ENCODE results near the gene PYGO1. TPM values are rescaled to one million over a fixed set of nuclear protein-coding genes. Genes with fewer than 3 reads are reported as not detected.

PYGO1 gene, protein sequence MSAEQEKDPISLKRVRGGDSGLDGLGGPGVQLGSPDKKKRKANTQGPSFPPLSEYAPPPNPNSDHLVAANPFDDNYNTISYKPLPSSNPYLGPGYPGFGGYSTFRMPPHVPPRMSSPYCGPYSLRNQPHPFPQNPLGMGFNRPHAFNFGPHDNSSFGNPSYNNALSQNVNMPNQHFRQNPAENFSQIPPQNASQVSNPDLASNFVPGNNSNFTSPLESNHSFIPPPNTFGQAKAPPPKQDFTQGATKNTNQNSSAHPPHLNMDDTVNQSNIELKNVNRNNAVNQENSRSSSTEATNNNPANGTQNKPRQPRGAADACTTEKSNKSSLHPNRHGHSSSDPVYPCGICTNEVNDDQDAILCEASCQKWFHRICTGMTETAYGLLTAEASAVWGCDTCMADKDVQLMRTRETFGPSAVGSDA
- total RNA-seq (15.6 TPM), polyA plus RNA-seq (ENCODE audit: insufficient read depth in 1 of 8, insufficient read length in 8 of 8, low replicate concordance in 1 of 8) (10 to 100 TPM in 2 of 8 donors, 1 to 10 TPM in 6; 5.1 to 11.6 (median 9.2) TPM)
- long read RNA-seq, donor 1, partial matches to known transcripts = 0 of 1 reads
- long read RNA-seq, donor 1, other reads (novel, unspliced or antisense) = 0 of 1 reads
- long read RNA-seq, donor 2 = 0 reads
- long read RNA-seq, donor 3, partial matches to known transcripts = 0 of 2 reads
- long read RNA-seq, donor 3, other reads (novel, unspliced or antisense) = 0 of 2 reads
- long read RNA-seq, donor 4, partial matches to known transcripts = 0 of 4 reads
- long read RNA-seq, donor 4, other reads (novel, unspliced or antisense) = 0 of 4 reads
- long read RNA-seq, donor 5, full-length matches to known transcripts = 5 of 5 reads
- long read RNA-seq, donor 5, partial matches to known transcripts = 0 of 5 reads
- long read RNA-seq, donor 5, other reads (novel, unspliced or antisense) = 0 of 5 reads
- long read RNA-seq, donor 6, partial matches to known transcripts = 0 of 4 reads
- long read RNA-seq, donor 6, other reads (novel, unspliced or antisense) = 0 of 4 reads
- long read RNA-seq, donor 7, partial matches to known transcripts = 0 of 1 reads
- long read RNA-seq, donor 7, other reads (novel, unspliced or antisense) = 0 of 1 reads
- long read RNA-seq, donor 8, partial matches to known transcripts = 0 of 1 reads
- long read RNA-seq, donor 8, other reads (novel, unspliced or antisense) = 0 of 1 reads
- long read RNA-seq, donor 9, partial matches to known transcripts = 0 of 2 reads
- long read RNA-seq, donor 9, other reads (novel, unspliced or antisense) = 0 of 2 reads
- long read RNA-seq, donor 10, partial matches to known transcripts = 0 of 3 reads
- long read RNA-seq, donor 10, other reads (novel, unspliced or antisense) = 0 of 3 reads
- long read RNA-seq, donor 11, full-length matches to known transcripts = 1 of 1 reads
- long read RNA-seq, donor 11, partial matches to known transcripts = 0 of 1 reads
- long read RNA-seq, donor 11, other reads (novel, unspliced or antisense) = 0 of 1 reads

DNA sequence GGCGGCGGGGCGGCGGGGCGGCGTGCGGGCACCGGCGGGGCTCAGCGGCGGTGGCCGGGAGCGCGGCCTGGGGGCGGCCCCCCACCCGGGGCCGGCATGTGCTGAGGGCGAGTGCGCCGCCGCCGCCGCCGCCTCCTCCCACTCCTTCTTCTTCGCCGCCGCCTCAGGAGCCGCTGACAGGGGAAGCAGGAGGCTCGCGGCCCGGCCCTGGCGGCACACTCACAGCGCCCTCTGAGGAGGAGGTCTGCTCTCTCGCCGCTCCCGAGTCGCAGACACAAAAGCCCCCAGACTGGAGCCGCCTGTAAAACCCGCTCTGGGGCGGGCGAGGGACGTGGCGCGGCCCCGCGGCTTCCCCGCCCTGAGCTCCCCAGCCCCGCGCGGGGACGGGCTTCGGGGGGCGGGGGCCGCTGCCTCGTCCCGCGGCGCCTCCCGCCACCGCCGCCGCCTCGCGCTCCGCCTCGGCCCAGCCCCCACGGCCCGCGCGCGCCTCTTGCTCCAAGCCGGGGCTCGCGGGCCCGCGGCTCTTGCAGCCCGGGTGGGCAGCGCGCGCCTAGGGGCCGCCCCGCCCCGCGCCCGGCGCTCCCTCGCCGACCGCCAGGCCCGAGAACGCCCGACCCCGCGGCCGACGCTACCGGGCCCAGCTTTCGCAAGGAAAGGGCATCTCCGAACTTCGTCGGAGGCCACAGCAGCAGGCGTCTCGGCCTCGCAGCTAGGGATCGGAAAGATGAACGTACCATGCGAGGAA, at the start of gene PYGO1:
Gene PYGO1 (minus strand): TSS at position 276 of the 745 bp plus-strand sequence. CDS start 462 bp downstream, outside the sequence.
- Histone ChIP-seq H3K4me3 (ENCODE audit: low read length) (peak within 1 kb of the TSS; percentile 72), H3K27me3 (ENCODE audit: control insufficient read depth, insufficient read depth, low read length) (peaks cover 3% of the 10 kb centered on the region), H3K9me3 (replicated peaks; ENCODE audit: control insufficient read depth, low read depth, low read length) (no peaks in the 10 kb centered on the region), H3K4me1 (ENCODE audit: control insufficient read depth, insufficient read depth, low read length) (peaks cover 14% of the 10 kb centered on the region), H3K27ac (ENCODE audit: low read length) (peak within 1 kb of the TSS; percentile 94), H3K36me3 (ENCODE audit: control insufficient read depth, insufficient read depth, low read length) (no peaks in the 10 kb centered on the region)
- WGBS (ENCODE audit: insufficient coverage) = under 1% methylated on average over 103 of the region's 107 CpGs
- DNase-seq = peak; percentile 84

DNA sequence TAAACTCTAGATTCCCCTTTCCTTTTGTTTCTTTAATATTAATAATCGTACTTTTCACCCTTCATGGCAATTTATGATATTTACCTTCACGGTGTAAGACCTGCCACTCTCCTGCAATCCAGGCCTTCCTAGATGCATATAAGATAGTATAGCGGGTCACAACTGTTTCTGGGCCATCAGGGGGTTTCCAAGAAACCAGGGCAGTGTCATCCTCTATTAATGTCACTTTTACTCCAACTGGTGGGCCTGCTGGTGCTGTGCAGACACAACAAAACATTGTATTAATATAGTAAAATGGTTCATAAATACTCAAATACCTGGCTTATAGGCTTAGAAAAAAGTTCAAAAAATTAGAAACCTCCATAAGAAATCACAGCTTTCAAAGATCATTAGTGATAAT, 48.9 kb upstream of the PYGO1 start:
- no peak for DNase-seq
- no CpG with 5 or more reads among the region's 3 CpGs for WGBS (ENCODE audit: insufficient coverage)
- H3K27ac ChIP-seq (ENCODE audit: low read length) = no peak overlapping the region
- H3K4me1 ChIP-seq (ENCODE audit: control insufficient read depth, insufficient read depth, low read length) = no peaks in the 10 kb centered on the region
- no peak overlapping the region for H3K4me3 ChIP-seq (ENCODE audit: low read length)
- no peaks in the 10 kb centered on the region for H3K9me3 ChIP-seq (replicated peaks; ENCODE audit: control insufficient read depth, low read depth, low read length)
- H3K27me3 ChIP-seq (ENCODE audit: control insufficient read depth, insufficient read depth, low read length) = no peaks in the 10 kb centered on the region
- peaks cover 19% of the 10 kb centered on the region for H3K36me3 ChIP-seq (ENCODE audit: control insufficient read depth, insufficient read depth, low read length)

DNA sequence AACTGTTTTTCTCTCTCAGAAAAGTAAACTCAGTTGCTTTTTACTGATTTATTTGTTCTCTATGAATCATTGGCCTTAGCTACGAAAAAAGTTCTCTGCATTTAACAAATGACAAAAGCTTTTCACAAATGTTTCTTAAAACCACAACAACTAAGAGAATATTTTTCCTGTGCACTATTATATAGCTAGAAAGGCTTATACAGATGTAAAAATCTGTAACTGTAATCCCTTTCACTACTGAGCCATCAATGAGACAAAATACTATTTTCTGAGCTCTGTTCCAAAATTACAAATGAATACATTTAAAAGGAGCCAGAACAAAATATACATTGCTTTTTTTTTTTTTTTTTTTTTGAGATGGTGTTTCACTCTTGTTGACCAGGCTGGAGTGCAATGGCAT, 45.6 kb upstream of the PYGO1 start:
- no peak overlapping the region for H3K27ac ChIP-seq (ENCODE audit: low read length)
- DNase-seq = no peak

DNA sequence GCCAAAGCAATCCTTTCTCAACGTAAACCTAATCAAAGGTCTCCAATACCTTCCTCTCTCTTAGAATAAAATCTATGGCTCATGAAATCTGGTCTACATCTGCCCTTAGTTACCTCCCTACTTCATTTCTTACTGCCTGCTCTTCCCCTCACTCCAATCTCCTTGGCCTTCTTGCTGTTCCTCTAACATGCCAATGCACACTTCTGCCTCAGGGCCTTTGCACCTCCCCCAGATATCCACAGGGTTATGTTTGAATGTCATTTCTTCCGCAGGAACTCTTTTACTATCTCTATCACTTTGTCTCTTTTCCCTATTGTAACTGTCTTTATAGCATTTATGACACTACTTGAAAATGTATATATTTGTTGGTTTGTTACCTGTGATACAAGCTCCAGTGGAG, 44.3 kb upstream of the PYGO1 start:
- Histone ChIP-seq H3K4me3 (ENCODE audit: low read length) (no peak overlapping the region), H3K4me1 (ENCODE audit: control insufficient read depth, insufficient read depth, low read length) (no peaks in the 10 kb centered on the region), H3K9me3 (replicated peaks; ENCODE audit: control insufficient read depth, low read depth, low read length) (no peaks in the 10 kb centered on the region), H3K27me3 (ENCODE audit: control insufficient read depth, insufficient read depth, low read length) (no peaks in the 10 kb centered on the region), H3K27ac (ENCODE audit: low read length) (no peak overlapping the region), H3K36me3 (ENCODE audit: control insufficient read depth, insufficient read depth, low read length) (peaks cover 15% of the 10 kb centered on the region)
- WGBS (ENCODE audit: insufficient coverage) = 93% methylated on average over 1 of the region's 2 CpGs
- DNase-seq = no peak

More for the DNA sequence above, 45.6 kb upstream of the PYGO1 start:
- Histone ChIP-seq H3K4me1 (ENCODE audit: control insufficient read depth, insufficient read depth, low read length) (no peaks in the 10 kb centered on the region), H3K9me3 (replicated peaks; ENCODE audit: control insufficient read depth, low read depth, low read length) (no peaks in the 10 kb centered on the region), H3K27me3 (ENCODE audit: control insufficient read depth, insufficient read depth, low read length) (no peaks in the 10 kb centered on the region), H3K4me3 (ENCODE audit: low read length) (no peak overlapping the region), H3K36me3 (ENCODE audit: control insufficient read depth, insufficient read depth, low read length) (peaks cover 7% of the 10 kb centered on the region)
- no CpG with 5 or more reads among the region's 1 CpG for WGBS (ENCODE audit: insufficient coverage)

DNA sequence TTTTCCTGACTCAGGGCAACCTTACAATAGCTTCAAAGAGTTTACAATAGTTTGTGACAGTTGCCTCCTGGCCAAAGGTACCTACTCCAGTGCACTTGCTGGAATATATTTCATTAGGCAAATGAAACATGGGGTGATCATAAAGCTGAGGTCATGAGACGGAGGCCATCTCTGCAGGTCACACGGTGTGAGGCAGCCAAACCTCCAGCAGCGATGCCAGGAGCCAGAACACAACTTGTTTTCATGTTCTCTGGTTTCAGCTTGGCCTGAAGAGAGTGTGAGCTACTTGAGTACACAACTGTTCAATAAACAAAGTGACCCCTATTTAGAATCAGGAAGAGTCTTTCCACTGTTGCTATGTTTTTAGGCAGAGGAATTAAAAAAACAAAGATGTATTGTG, 42.7 kb upstream of the PYGO1 start:
- H3K4me1 ChIP-seq (ENCODE audit: control insufficient read depth, insufficient read depth, low read length) = no peaks in the 10 kb centered on the region
- peak; percentile 17 for DNase-seq
- H3K4me3 ChIP-seq (ENCODE audit: low read length) = no peak overlapping the region
- no peaks in the 10 kb centered on the region for H3K27me3 ChIP-seq (ENCODE audit: control insufficient read depth, insufficient read depth, low read length)
- WGBS (ENCODE audit: insufficient coverage) = 80% methylated on average over 2 of the region's 3 CpGs
- H3K27ac ChIP-seq (ENCODE audit: low read length) = no peak overlapping the region
- H3K9me3 ChIP-seq (replicated peaks; ENCODE audit: control insufficient read depth, low read depth, low read length) = no peaks in the 10 kb centered on the region
- peaks cover 8% of the 10 kb centered on the region for H3K36me3 ChIP-seq (ENCODE audit: control insufficient read depth, insufficient read depth, low read length)

DNA sequence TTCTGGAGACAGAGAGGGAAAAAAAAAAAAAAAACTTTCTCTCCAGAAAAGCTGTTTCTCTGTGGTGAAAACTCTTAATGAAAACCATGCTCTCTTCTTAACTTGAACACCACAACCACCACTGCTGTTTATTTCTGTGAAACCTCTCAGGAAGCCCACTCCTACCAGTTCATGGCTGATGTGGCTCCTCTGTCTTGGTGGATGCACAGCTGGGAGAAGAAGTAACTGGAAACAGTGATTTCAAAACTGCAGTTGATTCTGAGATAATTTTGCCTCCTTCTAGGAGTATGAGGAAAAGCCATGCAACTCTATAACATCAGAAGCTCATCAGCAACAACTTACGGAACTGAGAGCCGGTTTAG, 40.2 kb upstream of the PYGO1 start:
- no peak for DNase-seq
- Histone ChIP-seq H3K4me3 (ENCODE audit: low read length) (no peak overlapping the region), H3K36me3 (ENCODE audit: control insufficient read depth, insufficient read depth, low read length) (peaks cover 8% of the 10 kb centered on the region), H3K27me3 (ENCODE audit: control insufficient read depth, insufficient read depth, low read length) (no peaks in the 10 kb centered on the region), H3K27ac (ENCODE audit: low read length) (no peak overlapping the region), H3K9me3 (replicated peaks; ENCODE audit: control insufficient read depth, low read depth, low read length) (no peaks in the 10 kb centered on the region), H3K4me1 (ENCODE audit: control insufficient read depth, insufficient read depth, low read length) (no peaks in the 10 kb centered on the region)
- no CpG with 5 or more reads among the region's 2 CpGs for WGBS (ENCODE audit: insufficient coverage)

DNA sequence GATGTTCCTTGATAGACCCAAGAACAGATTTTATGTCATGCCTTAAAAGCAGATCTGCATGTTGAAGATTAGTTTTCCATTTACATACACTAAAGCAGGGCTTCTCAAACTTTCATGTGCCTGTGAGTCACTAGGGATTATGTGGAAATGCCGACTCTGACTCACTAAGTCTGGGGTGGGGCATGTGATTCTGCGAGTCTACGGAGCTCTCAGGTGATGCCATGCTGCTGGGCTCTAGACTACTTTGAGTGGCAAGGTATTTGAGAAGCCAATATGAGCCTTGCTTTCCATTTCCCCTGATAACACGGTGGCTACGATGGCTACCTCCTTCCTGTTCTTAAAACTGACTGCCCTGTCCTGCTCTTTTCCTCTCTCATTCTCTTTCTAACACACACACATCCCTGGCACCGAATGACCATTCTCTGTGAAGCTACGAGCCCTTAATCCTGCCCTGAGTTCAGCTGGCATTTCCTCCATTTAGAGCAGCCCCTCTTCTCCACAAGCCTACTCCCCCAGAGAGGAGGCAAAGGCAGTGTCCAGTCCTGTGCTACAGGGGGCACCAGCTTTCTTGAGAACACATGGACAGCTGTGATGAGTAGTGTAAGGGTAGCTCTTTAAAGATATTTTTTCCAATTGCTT, 39.7 kb upstream of the PYGO1 start:
- DNase-seq = no peak

DNA sequence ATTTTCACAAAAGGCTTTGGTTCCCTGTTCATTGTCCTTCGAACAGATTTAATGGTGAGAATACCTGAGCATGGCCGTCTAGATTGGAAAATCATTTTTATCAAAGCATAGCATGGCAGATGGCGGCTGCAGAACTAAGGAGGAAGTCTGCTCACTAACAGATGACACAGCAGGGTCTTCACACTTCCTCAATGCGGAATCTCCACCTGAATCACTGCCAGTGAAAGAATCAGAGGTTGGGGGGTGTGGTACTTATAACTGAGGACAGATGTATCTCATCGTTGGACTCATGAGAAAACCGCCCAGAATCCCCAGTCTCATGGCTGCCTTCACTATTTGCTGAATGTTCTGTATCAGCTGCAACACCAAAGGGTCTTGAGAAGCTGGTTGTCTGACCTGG, 31.6 kb upstream of the PYGO1 start:
- Histone ChIP-seq H3K27me3 (ENCODE audit: control insufficient read depth, insufficient read depth, low read length) (no peaks in the 10 kb centered on the region), H3K27ac (ENCODE audit: low read length) (no peak overlapping the region), H3K36me3 (ENCODE audit: control insufficient read depth, insufficient read depth, low read length) (peaks cover 3% of the 10 kb centered on the region), H3K4me1 (ENCODE audit: control insufficient read depth, insufficient read depth, low read length) (no peaks in the 10 kb centered on the region), H3K9me3 (replicated peaks; ENCODE audit: control insufficient read depth, low read depth, low read length) (no peaks in the 10 kb centered on the region), H3K4me3 (ENCODE audit: low read length) (no peak overlapping the region)
- DNase-seq = no peak
- 82% methylated on average over 4 of the region's 6 CpGs for WGBS (ENCODE audit: insufficient coverage)

More for the DNA sequence above, 39.7 kb upstream of the PYGO1 start:
- Histone ChIP-seq H3K9me3 (replicated peaks; ENCODE audit: control insufficient read depth, low read depth, low read length) (no peaks in the 10 kb centered on the region), H3K4me3 (ENCODE audit: low read length) (no peak overlapping the region), H3K4me1 (ENCODE audit: control insufficient read depth, insufficient read depth, low read length) (no peaks in the 10 kb centered on the region), H3K27me3 (ENCODE audit: control insufficient read depth, insufficient read depth, low read length) (no peaks in the 10 kb centered on the region), H3K36me3 (ENCODE audit: control insufficient read depth, insufficient read depth, low read length) (peaks cover 8% of the 10 kb centered on the region), H3K27ac (ENCODE audit: low read length) (no peak overlapping the region)
- WGBS (ENCODE audit: insufficient coverage) = 79% methylated on average over 4 of the region's 7 CpGs

DNA sequence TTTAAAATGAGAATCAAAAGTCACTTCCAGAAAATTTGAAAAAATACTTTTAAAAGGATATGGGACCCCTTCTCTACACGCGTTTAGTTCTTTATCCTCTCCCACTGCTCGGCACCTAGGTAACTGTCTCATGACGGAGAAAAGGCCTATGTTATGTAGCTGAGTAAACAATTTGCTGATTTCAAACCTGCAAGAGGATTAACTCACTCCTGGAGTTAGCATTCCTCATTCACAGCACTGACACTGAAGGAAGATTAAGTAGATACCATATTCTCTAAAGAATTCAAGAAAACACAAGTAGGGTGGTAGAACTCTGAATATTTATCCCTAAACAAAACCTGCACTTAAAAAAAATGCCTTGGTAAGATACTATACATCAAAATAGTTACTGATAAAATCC, 30.2 kb upstream of the PYGO1 start:
- no peak for DNase-seq
- peaks cover 3% of the 10 kb centered on the region for H3K36me3 ChIP-seq (ENCODE audit: control insufficient read depth, insufficient read depth, low read length)
- H3K4me1 ChIP-seq (ENCODE audit: control insufficient read depth, insufficient read depth, low read length) = no peaks in the 10 kb centered on the region
- no peaks in the 10 kb centered on the region for H3K27me3 ChIP-seq (ENCODE audit: control insufficient read depth, insufficient read depth, low read length)
- no CpG with 5 or more reads among the region's 4 CpGs for WGBS (ENCODE audit: insufficient coverage)
- H3K9me3 ChIP-seq (replicated peaks; ENCODE audit: control insufficient read depth, low read depth, low read length) = no peaks in the 10 kb centered on the region
- no peak overlapping the region for H3K27ac ChIP-seq (ENCODE audit: low read length)
- no peak overlapping the region for H3K4me3 ChIP-seq (ENCODE audit: low read length)
